Measurements from ENCODE around the gene PER3. TPM values are rescaled to one million over a fixed set of nuclear protein-coding genes. Genes with fewer than 3 reads are reported as not detected.

The PER3 gene
- total and polyA plus RNA-seq, 2 of the 4 experiments (the other 2 are of a cell fraction): 3.4 to 4.2 TPM

DNA sequence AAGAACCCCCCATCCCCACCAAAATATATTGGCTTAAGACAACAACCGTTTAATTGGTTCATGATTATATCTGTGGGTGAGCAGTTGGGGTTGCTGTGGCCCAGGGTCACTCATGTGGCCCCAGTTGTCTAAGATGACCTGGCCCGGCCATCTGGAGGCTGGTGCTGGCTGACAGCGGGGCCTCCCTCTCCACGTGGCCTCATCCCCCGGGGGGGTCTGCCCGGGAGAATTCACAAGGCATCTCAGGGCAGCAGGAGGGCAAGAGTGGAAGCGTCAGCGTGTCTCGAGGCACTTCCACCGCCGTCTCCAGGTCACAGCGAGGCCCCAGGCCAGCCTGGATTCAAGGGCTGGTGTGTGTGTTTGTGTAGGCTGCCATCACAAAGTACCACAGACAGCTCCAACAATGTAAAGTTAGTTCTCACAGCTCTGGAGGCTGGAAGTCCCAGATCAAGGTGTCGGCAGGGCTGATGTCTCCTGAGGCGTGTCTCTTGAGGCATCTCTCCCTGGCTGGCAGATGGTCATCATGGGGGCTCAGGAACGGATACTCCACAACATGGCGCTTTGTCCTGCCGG, 79.8 kb downstream of the PER3 start:
- no peak for DNase-seq
- Histone ChIP-seq H3K4me2 (ENCODE audit: low read depth, low read length) (no peak overlapping the region), H3K9ac (ENCODE audit: low read depth, low read length) (no peak overlapping the region), H2BK120ac (ENCODE audit: low read depth, low read length) (no peak overlapping the region), H3K27me3 (ENCODE audit: control insufficient read depth, insufficient read depth, low read length) (peaks cover 2% of the 10 kb centered on the region), H2AK5ac (ENCODE audit: low read depth, low read length) (no peak overlapping the region), H4K5ac (ENCODE audit: low read depth, low read length) (no peak overlapping the region), H2BK5ac (ENCODE audit: low read depth, low read length, poor library complexity, severe bottlenecking) (no peak overlapping the region), H2AFZ (replicated peaks; ENCODE audit: low read length, poor library complexity) (no peak overlapping the region), H4K91ac (ENCODE audit: insufficient read depth, low read depth, low read length) (no peak overlapping the region), H3K14ac (replicated peaks; ENCODE audit: low read depth, low read length) (no peak overlapping the region), H3K4me3 (ENCODE audit: insufficient read depth, low read depth, low read length) (no peak overlapping the region), H4K20me1 (ENCODE audit: insufficient read depth, low read length) (no peaks in the 10 kb centered on the region), H2BK15ac (ENCODE audit: low read depth, low read length) (no peak overlapping the region), H2AK9ac (replicated peaks; ENCODE audit: low read depth, low read length, poor library complexity) (peak overlapping the region; percentile 45), H3K4ac (ENCODE audit: low read depth, low read length) (no peak overlapping the region), H3K18ac (ENCODE audit: low read depth, low read length) (no peak overlapping the region), H3K4me1 (ENCODE audit: control insufficient read depth, insufficient read depth, low read length) (no peaks in the 10 kb centered on the region), H3K36me3 (ENCODE audit: control insufficient read depth, insufficient read depth, low read length) (no peaks in the 10 kb centered on the region), H3K23ac (ENCODE audit: low read depth, low read length) (no peak overlapping the region), H4K8ac (ENCODE audit: low read depth in 2 of 2, low read length in 2 of 2) (no peak overlapping the region), H3K79me1 (ENCODE audit: low read depth in 1 of 2, low read length in 2 of 2) (no peaks in the 10 kb centered on the region), H3K9me1 (ENCODE audit: insufficient read depth, low read length) (no peaks in the 10 kb centered on the region), H3K56ac (ENCODE audit: extremely low read depth, insufficient read depth, low read length) (no peak overlapping the region), H3K27ac (ENCODE audit: insufficient read depth, low read length) (no peak overlapping the region), H3K9me3 (ENCODE audit: control insufficient read depth, insufficient read depth, low read length) (peaks cover 4% of the 10 kb centered on the region), H2BK20ac (ENCODE audit: low read depth, low read length) (no peak overlapping the region)
- dilution Hi-C loops (cut with HindIII; ENCODE audit: low sequenced_read_pairs, unreplicated experiment) (no loop called here), intact Hi-C loops (cut with micrococcal nuclease) (no loop called here), in situ Hi-C loops (cut with MboI; ENCODE audit: low sequenced_read_pairs) (no loop called here)
- ChIA-PET POLR2A (ENCODE audit: unreplicated experiment) (no interaction called here), CTCF (no interaction called here)
- no peak for ATAC-seq (ENCODE audit: low read depth)
- TF ChIP-seq MAZ (IDR thresholded peaks at IDR 0.05; ENCODE audit: borderline replicate concordance, low read depth, low read length) (no peak), ELK1 (IDR thresholded peaks at IDR 0.05; ENCODE audit: borderline replicate concordance, low read depth, low read length) (no peak), SMC3 (IDR thresholded peaks at IDR 0.05; ENCODE audit: low read depth, low read length) (no peak), POLR2A (IDR thresholded peaks at IDR 0.05; ENCODE audit: low read depth, low read length) (no peak), CEBPB (IDR thresholded peaks at IDR 0.05; ENCODE audit: low read depth, low read length) (no peak), NFE2L2 (IDR thresholded peaks at IDR 0.05; ENCODE audit: low read depth, low read length) (no peak)
- no TSS peak for BruUV-seq (replicated peaks)
- 80% methylated on average over 1 of the region's 17 CpGs; no CpG with 5 or more reads in 1 of the 2 experiments for WGBS, 2 experiments (ENCODE audit: extremely low coverage in 2 of 2, insufficient read length in 1 of 2)
